ENCODE measurements around the gene IGFBP2. TPM values are rescaled to one million over a fixed set of nuclear protein-coding genes. Genes with fewer than 3 reads are reported as not detected.
A peak's percentile ranks its signal among the peaks of the same experiment; 100 is the strongest.

IGFBP2 gene
- total RNA-seq, 1 donor from 2014 or later: 336 TPM

DNA sequence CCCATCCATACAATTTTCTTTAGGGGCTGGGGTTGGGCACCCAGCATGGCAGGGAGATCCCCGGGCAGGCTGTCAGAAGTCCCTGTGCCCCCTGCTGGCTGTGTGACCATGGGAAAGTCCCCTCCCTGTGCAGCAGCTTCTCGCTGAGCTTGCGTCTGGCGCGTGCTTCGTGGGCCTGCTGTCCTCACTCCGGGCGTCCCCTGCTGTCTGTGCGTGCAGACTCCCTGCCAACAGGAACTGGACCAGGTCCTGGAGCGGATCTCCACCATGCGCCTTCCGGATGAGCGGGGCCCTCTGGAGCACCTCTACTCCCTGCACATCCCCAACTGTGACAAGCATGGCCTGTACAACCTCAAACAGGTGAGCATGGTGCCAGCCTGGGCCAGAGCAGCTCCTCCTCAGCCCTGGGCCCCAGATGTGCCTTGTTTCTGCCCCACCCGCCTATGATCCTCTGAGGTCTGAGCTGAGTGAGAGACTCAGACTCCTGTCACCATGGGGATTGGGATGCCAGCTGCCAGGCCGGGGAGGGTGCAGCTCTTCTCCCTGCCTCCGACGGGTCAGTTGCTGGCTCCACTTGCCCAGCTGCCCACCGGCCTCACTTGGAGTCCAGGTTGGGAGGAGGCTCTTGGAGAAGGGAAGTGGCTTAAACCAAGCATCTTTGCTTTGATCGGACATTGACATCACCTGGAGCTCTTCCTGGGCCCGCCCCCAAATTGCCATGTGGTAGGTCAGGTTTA, 28.6 kb downstream of the IGFBP2 start:
- DNase-seq: no peak

DNA sequence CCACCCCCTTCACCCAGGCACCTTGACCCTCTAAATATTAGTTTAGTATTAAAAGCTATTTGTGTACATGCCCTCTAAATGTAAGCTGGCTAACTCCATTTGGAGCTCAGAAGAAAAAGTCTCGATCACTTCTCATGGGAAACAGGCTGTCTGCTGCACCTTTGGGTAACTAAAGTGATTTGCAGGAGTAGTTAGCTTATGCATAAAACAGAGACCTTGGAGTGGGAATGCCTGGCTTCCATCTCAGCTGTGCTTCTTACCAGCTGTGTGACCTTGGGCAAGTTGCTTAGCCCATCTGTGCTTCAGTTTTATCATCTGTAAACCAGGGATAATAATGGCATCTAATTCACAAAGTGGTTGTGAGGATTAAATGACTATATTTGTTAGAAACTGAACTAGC, 29.9 kb downstream of the IGFBP2 start:
- DNase-seq: no peak

DNA sequence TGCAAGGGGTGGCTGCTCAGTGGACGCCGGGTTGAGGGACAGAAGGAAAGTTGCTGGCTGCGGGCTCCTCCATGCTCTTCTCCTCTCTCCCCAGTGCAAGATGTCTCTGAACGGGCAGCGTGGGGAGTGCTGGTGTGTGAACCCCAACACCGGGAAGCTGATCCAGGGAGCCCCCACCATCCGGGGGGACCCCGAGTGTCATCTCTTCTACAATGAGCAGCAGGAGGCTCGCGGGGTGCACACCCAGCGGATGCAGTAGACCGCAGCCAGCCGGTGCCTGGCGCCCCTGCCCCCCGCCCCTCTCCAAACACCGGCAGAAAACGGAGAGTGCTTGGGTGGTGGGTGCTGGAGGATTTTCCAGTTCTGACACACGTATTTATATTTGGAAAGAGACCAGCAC, 30.6 kb downstream of the IGFBP2 start:
- DNase-seq: no peak

DNA sequence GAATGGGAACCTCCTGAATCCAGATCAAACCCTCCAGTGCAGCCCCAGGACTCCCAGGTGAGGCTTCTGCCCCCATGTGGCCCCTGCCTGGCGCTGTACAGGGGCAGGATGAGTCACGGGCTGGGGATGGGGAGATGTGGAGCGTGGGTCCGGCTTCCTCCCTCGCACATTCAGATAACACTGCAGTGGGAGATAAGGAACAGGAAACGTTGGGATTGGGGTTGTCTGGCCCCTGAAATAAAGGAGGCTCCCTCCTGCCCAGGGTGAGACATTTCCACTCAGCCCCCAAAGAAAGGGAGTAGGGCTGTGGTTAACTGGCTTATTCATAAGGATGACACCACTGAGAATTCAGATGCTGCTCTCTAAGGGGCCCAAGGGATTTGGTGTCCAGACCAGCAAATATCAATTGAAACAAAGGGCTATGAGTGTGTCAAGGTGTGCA, 31.4 kb downstream of the IGFBP2 start:
- no peak for DNase-seq

DNA sequence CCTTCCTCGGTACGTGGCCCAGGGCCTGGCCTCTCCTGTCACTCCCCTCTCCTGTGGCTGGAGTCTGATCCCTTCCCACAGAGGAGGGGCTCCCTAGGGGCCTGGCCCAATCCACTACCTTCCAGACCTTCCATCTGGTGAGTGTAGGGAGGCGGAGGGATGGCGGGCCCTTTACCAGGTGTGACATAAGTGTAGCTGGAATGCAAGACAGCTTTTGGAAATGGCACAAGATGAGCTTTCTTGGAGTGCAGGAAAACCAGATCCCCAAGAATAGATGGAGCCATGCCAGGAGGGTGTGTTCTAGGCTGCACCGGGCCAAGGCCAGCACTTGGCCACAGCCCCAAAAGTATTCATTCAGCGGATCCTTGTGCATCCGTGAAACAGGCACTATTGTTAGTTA, 32.0 kb downstream of the IGFBP2 start:
- peak; percentile 91 for DNase-seq

DNA sequence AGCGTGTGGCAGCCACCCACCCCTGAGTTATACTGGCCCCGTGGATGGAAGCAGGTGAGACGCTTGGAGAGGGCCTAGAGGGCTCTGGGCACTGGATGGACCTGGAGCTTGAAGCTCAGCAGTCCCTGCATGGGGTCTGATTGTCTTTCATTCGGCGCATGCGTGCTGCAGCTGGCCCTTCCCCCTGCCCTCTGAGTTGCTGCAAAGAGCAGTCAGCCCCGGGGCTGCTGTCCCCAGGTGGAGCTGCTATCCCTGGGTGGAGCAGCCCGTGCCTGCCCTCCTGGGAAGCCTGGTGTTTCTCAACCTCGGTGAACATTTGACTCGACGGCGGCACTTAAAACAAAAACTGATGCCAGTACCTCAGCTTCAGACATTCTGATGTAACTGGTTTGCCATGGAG, 32.5 kb downstream of the IGFBP2 start:
- DNase-seq: peak; percentile 70

DNA sequence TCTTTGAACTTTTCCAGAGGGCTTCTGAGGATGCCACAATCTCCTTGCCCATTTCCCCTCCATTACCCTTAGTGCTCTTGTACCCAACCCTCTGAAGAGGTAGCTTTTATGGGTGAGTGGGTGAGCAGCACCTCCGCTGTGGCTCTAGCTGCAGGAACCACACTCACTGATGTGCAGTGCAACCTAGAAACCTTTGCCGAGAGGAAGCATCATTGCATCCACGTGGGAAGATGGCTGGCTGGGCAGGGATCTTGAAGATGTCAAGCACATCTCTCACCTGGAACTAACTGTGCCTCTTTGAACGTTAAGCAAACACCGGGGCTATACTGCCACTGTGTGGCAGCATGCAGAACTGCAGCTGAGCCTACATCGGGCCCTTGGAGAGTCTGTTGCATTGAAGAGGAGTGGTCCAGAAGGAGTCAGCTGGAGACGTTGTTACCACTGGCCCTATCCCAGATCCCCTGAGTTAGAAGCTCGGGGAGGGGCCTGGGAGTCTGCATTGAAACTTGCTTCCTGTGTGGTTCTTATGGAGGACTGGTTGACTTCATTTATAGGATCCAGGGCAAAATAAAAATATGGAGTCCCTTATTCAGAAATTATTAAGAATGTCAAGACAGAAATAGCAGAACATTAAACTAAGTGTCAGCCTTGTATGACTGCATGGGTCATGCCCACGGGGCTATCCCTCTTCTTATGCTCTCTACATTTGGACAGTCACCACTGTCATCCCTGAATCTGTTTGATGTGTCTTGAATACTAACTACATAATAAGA, 33.4 kb downstream of the IGFBP2 start:
- DNase-seq: peak; percentile 92

DNA sequence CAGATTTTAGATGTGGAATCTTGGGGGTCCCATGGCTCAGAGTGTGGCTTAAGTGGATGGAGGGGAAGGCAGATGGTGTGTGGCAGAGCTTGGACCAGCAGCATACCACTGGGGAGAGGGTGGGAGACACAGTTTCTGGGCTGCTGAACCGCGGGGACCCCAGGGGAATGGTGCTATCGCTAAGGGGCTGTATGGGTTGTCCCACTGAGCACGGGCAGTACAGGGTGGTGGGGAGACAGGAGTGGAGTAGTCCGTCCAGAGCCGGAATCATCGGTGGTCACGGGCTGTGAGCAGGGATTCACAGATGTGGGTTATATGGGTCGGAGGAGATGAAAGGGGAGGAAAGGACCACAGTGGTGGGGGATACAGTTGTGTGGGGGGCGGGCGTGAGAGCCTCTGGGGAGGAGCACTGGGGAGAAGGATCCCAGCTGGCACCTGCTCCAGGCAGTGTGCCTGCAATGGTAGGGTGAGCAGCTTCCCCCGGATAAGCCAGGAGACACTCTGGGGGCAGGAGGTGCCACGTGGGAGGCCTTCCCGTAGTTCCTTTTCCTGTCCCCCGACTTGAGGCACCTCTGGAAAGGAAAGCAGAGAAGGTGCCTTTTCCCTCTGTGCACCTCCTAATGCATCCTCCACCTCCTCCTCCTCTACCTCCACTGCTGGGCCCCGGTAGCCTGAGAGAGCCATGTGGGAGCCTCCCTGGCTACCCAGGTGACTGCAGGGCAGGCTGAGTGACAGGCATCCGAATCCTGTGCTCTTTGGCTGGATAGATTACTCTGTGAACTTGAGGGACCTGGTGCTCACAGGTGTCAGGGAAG, 37.3 kb downstream of the IGFBP2 start:
- DNase-seq: no peak

DNA sequence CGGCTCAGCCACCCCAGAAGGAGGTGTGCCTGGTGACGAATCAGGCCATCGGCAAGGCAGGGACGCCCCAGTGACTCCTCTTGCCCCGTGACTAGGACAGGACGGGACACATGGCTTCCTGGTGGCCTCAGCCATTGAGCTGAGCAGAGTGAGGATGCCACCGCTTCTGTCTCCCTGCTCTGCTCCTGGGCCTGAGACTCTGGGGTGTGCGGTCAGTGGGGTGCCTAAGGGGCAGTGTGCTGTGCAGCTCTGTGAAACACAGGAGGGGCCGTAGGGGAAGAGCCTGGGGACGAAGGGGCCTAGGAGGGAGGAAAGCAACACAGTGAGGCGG, 37.8 kb downstream of the IGFBP2 start:
- DNase-seq: no peak

DNA sequence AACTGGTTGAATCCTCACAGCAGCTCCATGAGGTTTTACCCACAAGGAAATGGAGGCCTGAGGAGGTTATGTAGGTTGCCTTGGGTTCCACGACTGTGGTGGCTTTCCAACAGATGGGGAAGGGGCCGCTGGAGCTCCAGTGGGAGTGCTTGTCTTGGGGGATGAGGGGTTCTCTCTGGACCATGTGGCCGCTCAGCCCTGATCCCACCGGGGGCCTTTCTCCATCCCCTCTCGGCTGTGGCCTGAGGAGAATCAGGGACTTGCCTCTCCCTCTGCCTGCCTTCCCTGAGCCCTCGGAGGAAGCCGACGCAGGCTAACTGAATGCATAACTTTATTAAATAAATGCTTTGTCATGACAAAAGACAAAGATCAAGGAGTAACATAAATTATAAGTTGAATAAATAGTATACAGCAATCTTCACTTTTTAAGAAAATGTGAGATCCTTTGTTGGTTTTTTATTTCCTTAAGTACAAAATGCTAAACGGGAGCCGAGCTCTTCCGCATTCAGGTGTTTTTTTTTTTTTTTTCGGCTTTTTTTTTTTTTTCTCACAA, 38.6 kb downstream of the IGFBP2 start:
- DNase-seq: no peak

DNA sequence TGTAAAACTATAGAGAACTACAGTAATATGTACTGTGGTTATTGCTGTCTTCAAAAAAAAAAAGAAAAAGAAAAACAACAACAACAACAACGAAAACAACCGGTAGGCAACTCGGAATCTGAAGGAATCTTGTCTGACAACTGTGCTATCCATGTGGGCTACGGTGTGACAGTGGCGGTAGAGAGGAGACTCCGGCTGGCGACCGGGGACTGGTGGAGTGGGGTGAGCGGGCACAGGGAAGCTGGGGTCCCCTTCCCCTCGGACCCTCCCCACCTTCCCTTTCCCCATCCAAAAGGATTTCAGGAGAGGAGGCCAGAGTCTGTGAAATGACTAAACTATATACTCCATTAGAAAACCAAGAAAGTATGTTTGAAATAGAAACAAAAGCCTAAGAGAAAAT, 39.2 kb downstream of the IGFBP2 start:
- no peak for DNase-seq

DNA sequence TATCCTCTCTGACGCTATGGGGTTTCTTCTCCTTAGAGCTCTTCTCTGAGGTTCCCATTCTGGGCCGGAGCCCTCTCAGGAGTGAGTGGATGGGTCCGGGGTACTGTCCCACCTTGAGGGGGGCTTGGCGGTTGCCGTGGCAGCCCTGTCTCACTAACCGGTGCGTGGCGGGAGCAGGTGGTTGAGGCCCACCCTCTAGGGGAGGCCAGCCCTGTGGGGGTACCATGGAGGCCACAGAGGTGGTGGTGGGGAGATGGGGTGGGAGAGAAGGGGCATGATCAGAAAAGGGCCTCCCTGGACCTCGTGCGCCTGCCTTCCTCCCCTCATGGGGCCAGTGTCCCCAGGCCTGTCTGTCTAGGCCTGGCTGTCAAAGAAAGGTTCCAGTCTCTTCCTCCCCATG, 39.8 kb downstream of the IGFBP2 start:
- DNase-seq: no peak

DNA sequence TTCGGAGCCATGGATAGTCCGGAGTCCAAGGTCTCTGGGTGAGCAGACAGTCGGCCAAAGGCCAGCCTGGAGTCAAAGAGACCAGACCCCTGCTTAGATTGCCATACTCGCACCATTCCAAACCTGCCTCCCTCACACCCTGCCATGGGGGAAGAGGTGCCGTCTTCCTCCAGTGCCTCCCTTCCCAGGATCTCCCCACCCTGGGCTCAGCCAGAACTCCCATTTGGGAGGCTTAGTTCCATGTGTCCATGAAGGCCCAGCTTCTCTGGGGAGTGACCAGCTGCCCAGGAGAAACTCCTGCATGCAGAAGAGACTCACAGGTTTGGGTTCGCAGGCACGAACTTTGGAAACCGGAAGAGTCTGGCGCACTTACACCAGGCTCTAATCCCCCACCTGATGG, 40.4 kb downstream of the IGFBP2 start:
- DNase-seq: no peak

DNA sequence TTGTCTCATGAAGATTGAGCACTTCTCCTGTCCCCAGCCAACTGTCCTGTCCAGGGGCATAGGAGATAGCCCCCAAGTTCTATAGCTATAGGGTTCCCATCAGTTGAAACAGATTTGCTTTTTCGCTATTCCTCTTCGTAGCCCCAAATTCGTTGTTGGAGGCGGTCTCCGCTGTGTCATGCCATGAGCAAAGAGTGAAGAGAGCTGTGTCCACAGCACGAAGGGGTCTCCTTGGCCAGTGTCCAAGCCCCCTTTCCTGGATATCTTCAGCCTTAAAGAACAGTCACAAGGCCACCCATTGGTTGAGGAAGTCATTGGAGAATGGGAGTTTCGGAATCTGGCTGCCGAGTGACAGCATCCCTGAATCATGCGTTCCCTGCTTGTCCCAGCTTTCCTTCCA, 41.2 kb downstream of the IGFBP2 start:
- DNase-seq: no peak

DNA sequence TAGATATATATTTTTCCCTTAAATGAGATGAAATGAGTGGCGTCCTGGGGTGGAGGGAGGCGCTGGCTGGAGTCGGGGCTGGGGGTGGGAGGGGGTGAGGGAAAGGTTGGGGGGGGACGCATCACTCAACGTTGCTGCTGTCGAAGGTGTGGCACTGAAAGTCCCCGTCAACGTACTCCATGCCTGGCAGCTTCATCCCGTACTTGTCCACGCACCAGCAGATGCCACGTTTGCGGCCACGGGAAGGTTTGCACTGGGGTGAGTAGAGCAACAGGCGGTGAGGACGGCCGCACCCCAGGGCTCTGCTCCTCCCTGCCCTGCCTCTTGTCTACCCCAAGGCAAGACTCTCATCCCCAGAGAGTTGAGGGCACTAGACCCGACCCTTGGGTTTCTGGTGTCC, 43.4 kb downstream of the IGFBP2 start:
- DNase-seq: no peak

DNA sequence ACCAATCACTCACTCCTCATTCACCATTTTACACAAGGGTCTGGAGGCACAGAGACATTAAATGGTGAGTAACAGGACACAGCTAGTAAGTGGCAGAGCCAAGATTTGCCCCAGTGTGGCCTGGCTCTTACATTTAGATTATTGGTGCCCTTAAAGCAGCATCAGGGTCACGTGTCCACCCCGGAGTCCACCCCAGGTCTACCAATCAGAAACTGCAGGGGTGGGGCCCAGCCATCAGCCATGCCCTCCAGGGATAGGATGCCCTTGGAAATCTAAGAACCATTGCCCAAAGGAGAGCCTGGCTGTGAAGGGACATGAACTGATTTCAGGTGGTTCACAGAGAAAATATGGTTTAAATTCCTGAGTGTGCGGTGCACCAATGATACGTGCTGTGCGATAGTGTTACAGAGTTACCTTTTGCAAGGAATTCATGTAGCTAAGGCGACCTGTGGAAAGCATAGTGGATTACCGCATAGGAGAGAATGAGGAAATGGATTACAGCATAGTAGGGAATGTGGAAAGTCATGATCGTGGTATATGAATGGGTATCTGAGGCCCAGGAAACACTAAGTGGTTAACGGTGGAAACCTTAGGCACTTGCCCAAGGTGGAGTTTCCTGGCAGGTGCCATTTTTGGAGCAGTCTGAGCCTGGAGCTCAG, 44.3 kb downstream of the IGFBP2 start:
- DNase-seq: no peak

DNA sequence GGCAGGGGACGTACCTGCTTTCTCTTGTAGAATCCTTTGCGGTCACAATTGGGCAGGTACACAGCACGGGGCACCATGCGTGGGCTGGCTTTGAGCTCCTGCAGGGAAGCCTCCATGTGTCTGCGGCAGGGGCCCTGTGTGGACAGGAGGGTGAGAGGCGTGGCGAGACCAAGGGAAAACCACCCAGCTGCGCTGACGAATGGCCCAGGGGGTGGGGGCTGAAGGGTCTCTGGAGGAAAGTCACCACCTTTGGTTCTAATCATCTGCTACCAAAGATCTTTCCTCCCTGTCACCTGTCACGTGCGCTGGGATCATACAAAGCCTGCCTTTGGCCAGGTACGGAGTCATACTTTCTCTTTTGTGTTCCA, 44.9 kb downstream of the IGFBP2 start:
- DNase-seq: no peak

DNA sequence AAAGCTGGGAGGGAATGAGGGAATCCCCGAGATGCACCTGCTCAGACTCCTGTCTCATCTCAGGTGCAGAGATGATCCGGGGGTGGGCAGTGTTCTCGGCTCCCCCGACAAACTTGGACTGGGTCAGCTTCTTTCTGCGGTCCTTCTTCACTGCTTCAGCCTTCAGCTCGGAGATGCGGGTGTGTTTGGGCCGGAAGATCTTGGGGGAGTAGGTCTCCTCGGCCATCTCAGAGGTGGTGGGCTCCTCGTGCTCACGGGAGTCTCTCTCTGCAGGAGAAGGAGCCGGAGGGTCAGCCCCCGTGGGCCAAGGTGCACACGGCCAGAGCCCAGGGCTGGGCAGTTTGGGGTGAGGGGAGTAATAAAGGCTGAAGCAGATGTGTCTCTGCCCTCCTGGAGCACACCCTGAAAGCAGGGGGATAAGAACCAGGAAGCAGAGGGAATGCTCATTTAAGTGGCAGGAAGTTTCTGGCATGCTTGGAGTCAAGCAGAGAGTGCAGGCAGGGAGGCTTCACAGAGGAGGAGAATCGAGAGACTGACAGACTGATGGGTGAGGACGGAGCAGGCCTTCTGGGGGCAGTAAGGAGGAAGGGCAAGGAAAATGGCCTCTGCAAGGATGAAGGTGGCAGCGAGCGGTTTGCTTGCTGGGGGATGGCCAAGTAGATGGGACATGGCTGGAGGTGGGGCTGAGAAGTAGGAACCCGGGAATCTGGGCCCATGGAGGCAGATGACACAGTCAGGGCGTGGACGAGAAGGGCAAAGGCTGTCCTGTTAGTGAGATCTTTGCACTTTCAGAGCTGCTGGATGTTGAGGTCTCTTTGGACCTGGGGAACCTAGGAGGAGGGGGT, 45.8 kb downstream of the IGFBP2 start:
- DNase-seq: no peak

DNA sequence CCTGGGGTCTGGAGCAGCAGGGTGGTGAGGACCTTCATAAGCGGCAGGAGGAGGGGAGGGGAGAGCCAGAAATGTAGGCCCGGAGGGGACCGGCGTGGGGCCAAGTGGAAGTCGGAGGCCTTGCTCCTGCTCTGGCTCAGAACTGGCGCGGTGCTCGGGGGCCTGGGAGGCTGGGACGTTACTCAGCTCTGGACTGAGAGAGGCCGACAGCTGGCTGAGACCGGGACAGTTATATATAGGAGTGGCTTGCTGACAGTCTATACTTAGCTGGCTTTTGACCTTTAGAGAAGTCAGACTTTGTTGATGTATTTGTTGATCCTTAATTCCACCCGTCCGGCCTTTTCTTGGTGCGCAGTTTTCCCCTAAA, 46.4 kb downstream of the IGFBP2 start:
- DNase-seq: peak; percentile 81

DNA sequence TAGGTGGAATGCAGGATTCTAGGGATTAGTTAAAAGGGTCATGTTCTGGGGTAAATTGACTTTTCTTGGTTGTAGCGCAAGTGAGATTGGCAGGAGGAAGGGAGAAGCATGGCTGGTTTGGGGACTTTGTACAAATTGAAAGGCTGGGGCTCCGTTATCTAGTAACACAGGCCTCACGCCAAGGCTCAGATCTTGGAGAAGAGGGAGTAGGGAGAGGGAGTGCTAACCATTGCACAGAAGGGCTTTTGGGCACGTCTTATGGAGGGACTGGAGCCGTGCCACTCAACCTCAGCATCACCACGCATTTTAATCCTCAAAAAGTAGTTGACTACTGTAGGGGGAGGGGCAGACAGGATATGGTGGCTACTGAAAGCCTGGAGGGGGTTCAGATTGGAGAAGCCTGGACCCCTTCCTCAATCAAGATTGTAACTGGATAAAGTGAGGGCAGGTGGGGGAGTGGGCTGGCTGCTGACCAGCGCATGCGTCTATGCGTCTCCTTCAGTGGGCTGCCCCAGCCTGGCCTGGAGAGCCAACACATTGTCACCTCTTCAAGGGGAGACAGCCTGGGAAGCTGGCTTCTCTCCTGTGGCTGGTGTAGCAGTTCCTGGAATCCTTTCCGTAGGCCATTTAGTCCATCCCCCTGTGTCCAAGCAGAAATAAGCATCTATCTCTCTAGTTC, 47.9 kb downstream of the IGFBP2 start:
- no peak for DNase-seq

DNA sequence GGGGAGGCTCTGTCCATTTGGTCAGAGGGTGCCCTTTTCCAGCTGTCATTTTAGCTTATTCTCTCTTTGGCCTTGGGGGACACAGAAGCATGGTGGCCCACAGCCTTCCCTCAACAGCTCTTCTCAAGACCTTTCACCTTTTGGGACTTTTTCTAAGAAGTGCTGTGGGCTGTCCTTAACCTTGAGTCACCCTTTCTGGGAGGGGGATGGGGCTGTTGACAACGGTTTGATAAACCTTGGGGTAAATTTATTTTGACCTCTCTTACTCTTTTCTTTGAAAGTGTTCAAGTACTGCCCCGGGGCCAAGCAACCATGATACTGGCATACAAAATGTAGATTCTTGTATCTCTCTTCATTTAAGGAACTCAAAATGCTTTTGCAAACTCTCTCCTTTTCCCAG, 48.5 kb downstream of the IGFBP2 start:
- DNase-seq: no peak
